Measurements from ENCODE around the gene CHAF1A.
A peak's percentile ranks its signal among the peaks of the same experiment; 100 is the strongest.

Gene CHAF1A

DNA sequence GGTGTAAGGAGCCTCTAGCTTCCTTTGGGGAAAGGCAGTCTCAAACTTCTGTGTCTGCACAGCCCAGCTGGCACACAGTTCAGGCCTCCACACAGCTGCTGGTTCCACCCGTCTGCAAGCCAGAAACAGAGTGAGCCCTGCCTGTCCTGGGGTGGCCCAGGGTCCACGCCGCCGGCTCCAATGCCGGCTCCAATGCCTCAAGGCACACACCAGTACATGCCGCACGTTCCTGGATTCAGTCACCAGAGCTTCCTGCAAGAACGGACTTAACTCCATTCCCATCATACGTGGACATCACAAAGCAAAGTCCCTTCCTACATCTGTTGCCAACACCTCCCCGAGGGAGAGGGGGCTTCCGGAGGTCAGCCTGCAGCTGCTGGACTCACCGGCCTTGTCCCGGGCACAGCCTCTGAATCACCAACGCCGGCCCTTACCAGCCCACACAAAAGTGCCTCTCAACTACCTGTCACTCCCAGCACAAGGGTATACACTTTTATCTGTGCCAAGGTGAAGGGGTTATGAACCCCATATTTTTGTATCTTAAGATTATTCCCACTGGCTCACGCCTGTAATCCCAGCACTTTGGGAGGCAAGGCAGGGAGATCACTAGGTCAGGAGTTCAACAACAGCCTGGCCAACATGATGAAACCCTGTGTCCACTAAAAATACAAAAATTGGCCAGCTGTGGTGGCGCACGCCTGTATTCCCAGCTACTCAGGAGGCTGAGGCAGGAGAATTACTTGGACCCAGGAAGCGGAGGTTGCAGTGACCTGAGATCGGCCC lies 10.5 kb upstream of the CHAF1A start:
- H3K23ac ChIP-seq (ENCODE audit: low read length in 2 of 2), result no peak overlapping the region
- 63% methylated on average over 18 of the region's 20 CpGs for WGBS

DNA sequence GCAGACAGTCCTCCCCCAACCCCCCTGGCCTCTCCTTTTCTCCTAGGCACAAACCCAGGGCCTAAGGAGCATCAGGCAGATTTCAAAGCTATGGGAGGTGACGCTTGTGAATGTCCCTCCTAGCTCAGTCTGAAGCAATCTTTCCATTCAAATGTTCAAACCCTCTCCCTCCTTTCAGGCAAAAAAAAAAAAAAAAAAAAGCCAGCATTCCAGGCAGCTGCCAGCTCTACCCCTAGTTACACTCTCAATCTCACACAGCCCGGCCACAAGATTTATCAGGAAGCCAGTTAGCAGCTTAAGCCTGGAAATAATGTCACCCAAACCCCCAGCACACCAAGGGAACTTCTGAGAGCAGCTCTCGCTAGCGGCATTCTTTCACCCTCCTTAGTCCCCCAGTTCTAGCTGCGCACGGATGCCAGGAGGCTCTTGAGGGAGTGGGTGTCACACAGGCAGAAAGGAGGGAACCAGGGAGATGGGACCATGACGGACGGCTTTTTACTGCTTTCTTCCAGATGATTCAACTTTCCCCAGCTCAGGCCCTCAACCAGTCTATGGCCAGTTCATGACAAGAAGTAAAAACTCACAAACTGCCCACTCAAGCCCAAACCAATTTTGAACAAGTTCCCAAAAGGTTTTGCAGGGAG lies 8.4 kb upstream of the CHAF1A start:
- Histone ChIP-seq H3K4me3 (ENCODE audit: insufficient read depth in 1 of 2, low read depth in 1 of 2, low read length in 2 of 2) (peak overlapping the region in 1 of 2 experiments; percentile 55), H2BK12ac (ENCODE audit: low read length in 2 of 2) (no peak overlapping the region), H4K91ac (ENCODE audit: low read length) (no peak overlapping the region), H3K9ac (ENCODE audit: low read length) (peak overlapping the region; percentile 77), H3K18ac (ENCODE audit: low read depth in 1 of 2, low read length in 2 of 2) (no peak overlapping the region), H2BK5ac (ENCODE audit: low read depth, low read length, poor library complexity, severe bottlenecking) (peak overlapping the region; percentile 10), H3K4ac (ENCODE audit: low read depth in 1 of 2, low read length in 2 of 2) (no peak overlapping the region), H3K14ac (ENCODE audit: low read length in 2 of 2) (no peak overlapping the region), H2AFZ (ENCODE audit: low read depth, low read length) (no peak overlapping the region), H3K79me1 (replicated peaks; ENCODE audit: low read length, poor library complexity, severe bottlenecking) (no peaks in the 10 kb centered on the region), H4K8ac (ENCODE audit: low read length) (no peak overlapping the region), H3K4me1 (ENCODE audit: control insufficient read depth, insufficient read depth, low read depth, low read length) (peaks cover 45% of the 10 kb centered on the region), H3K27ac (ENCODE audit: low read length, poor library complexity, severe bottlenecking) (no peak overlapping the region), H3K23ac (ENCODE audit: low read length in 2 of 2) (no peak overlapping the region), H2BK15ac (ENCODE audit: low read depth, poor library complexity, severe bottlenecking) (no peak overlapping the region), H3K27me3 (ENCODE audit: control insufficient read depth in 1 of 2, insufficient read depth in 1 of 2, low read length in 2 of 2) (no peaks in the 10 kb centered on the region), H2AK5ac (ENCODE audit: low read length, severe bottlenecking) (peak overlapping the region; percentile 39), H3K36me3 (ENCODE audit: control insufficient read depth in 1 of 2, insufficient read depth in 2 of 2, low read depth in 1 of 2, low read length in 2 of 2) (peaks cover 33 to 49% of the 10 kb centered on the region in 2 experiments), H2BK120ac (ENCODE audit: low read depth, low read length) (no peak overlapping the region), H3K9me3 (ENCODE audit: control insufficient read depth, low read length) (no peaks in the 10 kb centered on the region), H3K4me2 (ENCODE audit: low read length, poor library complexity, severe bottlenecking) (no peak overlapping the region)
- DNase-seq, result peak; percentile 58
- 59% methylated on average over 7 of the region's 8 CpGs for WGBS

More for the DNA sequence above, 10.5 kb upstream of the CHAF1A start:
- H3K4me1 ChIP-seq (ENCODE audit: control insufficient read depth, insufficient read depth, low read depth, low read length), result peaks cover 49% of the 10 kb centered on the region
- no peak overlapping the region for H3K4me2 ChIP-seq (ENCODE audit: low read length, poor library complexity, severe bottlenecking)
- no peak overlapping the region for H2BK5ac ChIP-seq (ENCODE audit: low read depth, low read length, poor library complexity, severe bottlenecking)
- H4K8ac ChIP-seq (ENCODE audit: low read length), result peak overlapping the region; percentile 54
- DNase-seq, result peak; percentile 70
- no peak overlapping the region for H2BK120ac ChIP-seq (ENCODE audit: low read depth, low read length)
- H3K4ac ChIP-seq (ENCODE audit: low read depth in 1 of 2, low read length in 2 of 2), result peak overlapping the region in 1 of 2 experiments; percentile 59
- peaks cover 2% of the 10 kb centered on the region for H3K79me1 ChIP-seq (replicated peaks; ENCODE audit: low read length, poor library complexity, severe bottlenecking)
- H3K27me3 ChIP-seq (ENCODE audit: control insufficient read depth in 1 of 2, insufficient read depth in 1 of 2, low read length in 2 of 2), result no peaks in the 10 kb centered on the region
- H2AK5ac ChIP-seq (ENCODE audit: low read length, severe bottlenecking), result peak overlapping the region; percentile 28
- H2AFZ ChIP-seq (ENCODE audit: low read depth, low read length), result no peak overlapping the region
- H2BK12ac ChIP-seq (ENCODE audit: low read length in 2 of 2), result no peak overlapping the region
- no peaks in the 10 kb centered on the region for H3K9me3 ChIP-seq (ENCODE audit: control insufficient read depth, low read length)
- no peak overlapping the region for H2BK15ac ChIP-seq (ENCODE audit: low read depth, poor library complexity, severe bottlenecking)
- peaks cover 34 to 39% of the 10 kb centered on the region in 2 experiments for H3K36me3 ChIP-seq (ENCODE audit: control insufficient read depth in 1 of 2, insufficient read depth in 2 of 2, low read depth in 1 of 2, low read length in 2 of 2)
- H3K14ac ChIP-seq (ENCODE audit: low read length in 2 of 2), result no peak overlapping the region
- peak overlapping the region; percentile 85 for H3K27ac ChIP-seq (ENCODE audit: low read length, poor library complexity, severe bottlenecking)
- peak overlapping the region; percentile 82 for H3K9ac ChIP-seq (ENCODE audit: low read length)
- peak overlapping the region; percentile 16 to 46 for H3K18ac ChIP-seq (ENCODE audit: low read depth in 1 of 2, low read length in 2 of 2)
- H3K4me3 ChIP-seq (ENCODE audit: insufficient read depth in 1 of 2, low read depth in 1 of 2, low read length in 2 of 2), result peak overlapping the region in 1 of 2 experiments; percentile 62
- peak overlapping the region; percentile 36 for H4K91ac ChIP-seq (ENCODE audit: low read length)

DNA sequence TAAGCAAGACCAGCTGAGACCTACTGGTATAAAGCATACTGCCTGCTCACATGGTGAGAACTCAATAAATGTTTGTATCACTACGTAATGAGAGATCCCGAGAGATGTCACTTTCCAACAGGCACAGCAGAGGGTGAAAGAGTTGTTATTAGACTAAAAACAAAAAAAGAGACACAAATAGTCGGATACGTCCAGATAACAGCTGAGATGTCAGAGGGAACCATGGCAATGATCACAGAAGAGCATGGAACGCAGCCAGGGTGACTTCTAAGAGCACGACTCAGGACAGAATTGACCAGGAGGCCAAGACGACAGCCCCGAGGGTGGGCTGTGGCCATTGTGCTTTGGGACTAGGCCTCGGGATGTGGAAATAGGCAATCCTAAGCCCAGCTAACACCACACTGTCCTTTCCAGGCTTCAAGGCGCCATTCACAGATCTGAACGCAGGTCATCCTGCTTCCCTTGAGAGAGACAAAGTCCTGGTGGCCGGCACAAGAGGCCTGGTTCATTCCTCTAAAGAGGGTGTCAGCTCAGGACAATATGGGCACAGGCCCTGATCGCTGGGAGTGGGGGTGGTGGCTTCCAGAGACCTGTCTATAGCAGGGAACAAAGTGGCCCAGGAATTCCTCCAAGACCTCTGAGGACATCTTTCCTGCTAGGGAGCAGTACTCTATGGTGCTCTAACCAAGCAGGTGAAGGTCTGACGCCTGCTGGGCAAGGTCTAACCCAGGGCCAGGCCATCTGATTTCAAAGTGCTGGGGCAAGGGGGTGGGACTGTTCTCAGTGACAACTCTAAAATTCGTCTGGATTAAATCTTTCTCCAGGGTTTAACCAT lies 5.3 kb upstream of the CHAF1A start:
- Histone ChIP-seq H3K9me3 (ENCODE audit: control insufficient read depth, low read length) (no peaks in the 10 kb centered on the region), H3K4ac (ENCODE audit: low read depth in 1 of 2, low read length in 2 of 2) (no peak overlapping the region), H3K4me1 (ENCODE audit: control insufficient read depth, insufficient read depth, low read depth, low read length) (peaks cover 17% of the 10 kb centered on the region), H3K23ac (ENCODE audit: low read length in 2 of 2) (peak overlapping the region in 1 of 2 experiments; percentile 50), H4K8ac (ENCODE audit: low read length) (no peak overlapping the region), H2BK120ac (ENCODE audit: low read depth, low read length) (no peak overlapping the region), H3K14ac (ENCODE audit: low read length in 2 of 2) (no peak overlapping the region), H2AFZ (ENCODE audit: low read depth, low read length) (no peak overlapping the region), H3K36me3 (ENCODE audit: control insufficient read depth in 1 of 2, insufficient read depth in 2 of 2, low read depth in 1 of 2, low read length in 2 of 2) (peaks cover 28 to 44% of the 10 kb centered on the region in 2 experiments), H3K18ac (ENCODE audit: low read depth in 1 of 2, low read length in 2 of 2) (no peak overlapping the region), H2BK5ac (ENCODE audit: low read depth, low read length, poor library complexity, severe bottlenecking) (no peak overlapping the region), H2BK12ac (ENCODE audit: low read length in 2 of 2) (no peak overlapping the region), H4K91ac (ENCODE audit: low read length) (no peak overlapping the region), H3K9ac (ENCODE audit: low read length) (peak overlapping the region; percentile 68), H3K4me2 (ENCODE audit: low read length, poor library complexity, severe bottlenecking) (no peak overlapping the region), H3K4me3 (ENCODE audit: insufficient read depth in 1 of 2, low read depth in 1 of 2, low read length in 2 of 2) (peak overlapping the region in 1 of 2 experiments; percentile 62), H2BK15ac (ENCODE audit: low read depth, poor library complexity, severe bottlenecking) (no peak overlapping the region), H2AK5ac (ENCODE audit: low read length, severe bottlenecking) (no peak overlapping the region), H3K27ac (ENCODE audit: low read length, poor library complexity, severe bottlenecking) (no peak overlapping the region), H3K79me1 (replicated peaks; ENCODE audit: low read length, poor library complexity, severe bottlenecking) (no peaks in the 10 kb centered on the region), H3K27me3 (ENCODE audit: control insufficient read depth in 1 of 2, insufficient read depth in 1 of 2, low read length in 2 of 2) (no peaks in the 10 kb centered on the region)
- 94% methylated on average over 14 of the region's 15 CpGs for WGBS
- DNase-seq, result no peak

All from mesenchymal stem cell (in vitro differentiated cells and primary cell).